ENCODE data around the gene PTOV1. TPM values are rescaled to one million over a fixed set of nuclear protein-coding genes. Genes with fewer than 3 reads are reported as not detected.

The PTOV1 gene
- total and polyA plus RNA-seq, 2 of the 4 experiments (the other 2 are of a cell fraction), result 34.4 to 107 TPM

- Histone ChIP-seq H3K9me3 (ENCODE audit: control insufficient read depth, insufficient read depth, low read length) (no peaks in the 10 kb centered on the region), H4K20me1 (ENCODE audit: insufficient read depth, low read length) (peaks cover 69% of the 10 kb centered on the region), H3K79me1 (ENCODE audit: low read depth in 1 of 2, low read length in 2 of 2) (peaks cover 25 to 83% of the 10 kb centered on the region in 2 experiments), H2AFZ (replicated peaks; ENCODE audit: low read length, poor library complexity) (no peak overlapping the region), H2AK5ac (ENCODE audit: low read depth, low read length) (no peak overlapping the region), H3K9ac (ENCODE audit: low read depth, low read length) (no peak overlapping the region), H3K14ac (replicated peaks; ENCODE audit: low read depth, low read length) (peak overlapping the region; percentile 74; the same call in 1 of the 2 replicates), H3K4ac (ENCODE audit: low read depth, low read length) (no peak overlapping the region), H3K23ac (ENCODE audit: low read depth, low read length) (peak overlapping the region; percentile 87), H4K91ac (ENCODE audit: insufficient read depth, low read depth, low read length) (no peak overlapping the region), H2BK5ac (ENCODE audit: low read depth, low read length, poor library complexity, severe bottlenecking) (no peak overlapping the region), H3K4me1 (ENCODE audit: control insufficient read depth, insufficient read depth, low read length) (peaks cover 16% of the 10 kb centered on the region), H3K36me3 (ENCODE audit: control insufficient read depth, insufficient read depth, low read length) (peaks cover 36% of the 10 kb centered on the region), H3K27ac (ENCODE audit: insufficient read depth, low read length) (no peak overlapping the region), H2BK20ac (ENCODE audit: low read depth, low read length) (no peak overlapping the region), H3K4me2 (ENCODE audit: low read depth, low read length) (peak overlapping the region; percentile 94), H3K9me1 (ENCODE audit: insufficient read depth, low read length) (peaks cover 13% of the 10 kb centered on the region), H3K18ac (ENCODE audit: low read depth, low read length) (no peak overlapping the region), H3K56ac (ENCODE audit: extremely low read depth, insufficient read depth, low read length) (no peak overlapping the region), H3K27me3 (ENCODE audit: control insufficient read depth, insufficient read depth, low read length) (no peaks in the 10 kb centered on the region), H4K8ac (ENCODE audit: low read depth in 2 of 2, low read length in 2 of 2) (no peak overlapping the region), H2BK15ac (ENCODE audit: low read depth, low read length) (no peak overlapping the region), H2AK9ac (replicated peaks; ENCODE audit: low read depth, low read length, poor library complexity) (peak overlapping the region; percentile 81), H3K4me3 (ENCODE audit: insufficient read depth, low read depth, low read length) (peak overlapping the region; percentile 60; the same call in 1 of the 2 replicates), H2BK120ac (ENCODE audit: low read depth, low read length) (no peak overlapping the region), H4K5ac (ENCODE audit: low read depth, low read length) (no peak overlapping the region)
- no peak for TF ChIP-seq BHLHE40 (IDR thresholded peaks at IDR 0.05; ENCODE audit: low read depth, low read length)
- TF ChIP-seq POLR2A (IDR thresholded peaks at IDR 0.05; ENCODE audit: low read depth, low read length), result no peak
- TF ChIP-seq, protein P1, sequence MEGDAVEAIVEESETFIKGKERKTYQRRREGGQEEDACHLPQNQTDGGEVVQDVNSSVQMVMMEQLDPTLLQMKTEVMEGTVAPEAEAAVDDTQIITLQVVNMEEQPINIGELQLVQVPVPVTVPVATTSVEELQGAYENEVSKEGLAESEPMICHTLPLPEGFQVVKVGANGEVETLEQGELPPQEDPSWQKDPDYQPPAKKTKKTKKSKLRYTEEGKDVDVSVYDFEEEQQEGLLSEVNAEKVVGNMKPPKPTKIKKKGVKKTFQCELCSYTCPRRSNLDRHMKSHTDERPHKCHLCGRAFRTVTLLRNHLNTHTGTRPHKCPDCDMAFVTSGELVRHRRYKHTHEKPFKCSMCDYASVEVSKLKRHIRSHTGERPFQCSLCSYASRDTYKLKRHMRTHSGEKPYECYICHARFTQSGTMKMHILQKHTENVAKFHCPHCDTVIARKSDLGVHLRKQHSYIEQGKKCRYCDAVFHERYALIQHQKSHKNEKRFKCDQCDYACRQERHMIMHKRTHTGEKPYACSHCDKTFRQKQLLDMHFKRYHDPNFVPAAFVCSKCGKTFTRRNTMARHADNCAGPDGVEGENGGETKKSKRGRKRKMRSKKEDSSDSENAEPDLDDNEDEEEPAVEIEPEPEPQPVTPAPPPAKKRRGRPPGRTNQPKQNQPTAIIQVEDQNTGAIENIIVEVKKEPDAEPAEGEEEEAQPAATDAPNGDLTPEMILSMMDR (conservative IDR thresholded peaks at IDR 0.05; ENCODE audit: low read depth, low read length), result no peak
- TF ChIP-seq CHD1 (IDR thresholded peaks at IDR 0.05; ENCODE audit: low read depth, low read length), result no peak
- TF ChIP-seq, protein P2, sequence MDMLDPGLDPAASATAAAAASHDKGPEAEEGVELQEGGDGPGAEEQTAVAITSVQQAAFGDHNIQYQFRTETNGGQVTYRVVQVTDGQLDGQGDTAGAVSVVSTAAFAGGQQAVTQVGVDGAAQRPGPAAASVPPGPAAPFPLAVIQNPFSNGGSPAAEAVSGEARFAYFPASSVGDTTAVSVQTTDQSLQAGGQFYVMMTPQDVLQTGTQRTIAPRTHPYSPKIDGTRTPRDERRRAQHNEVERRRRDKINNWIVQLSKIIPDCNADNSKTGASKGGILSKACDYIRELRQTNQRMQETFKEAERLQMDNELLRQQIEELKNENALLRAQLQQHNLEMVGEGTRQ (IDR thresholded peaks at IDR 0.05; ENCODE audit: low read depth, low read length), result no peak
- no peak for ATAC-seq (ENCODE audit: low read depth)
- POLR2A ChIA-PET (ENCODE audit: unreplicated experiment), result no interaction called here
- TSS peak; percentile 68 for BruUV-seq (replicated peaks)
- WGBS, 2 experiments (ENCODE audit: extremely low coverage in 2 of 2, insufficient read length in 1 of 2), result 40% methylated on average over 1 of the region's 14 CpGs; no CpG with 5 or more reads in 1 of the 2 experiments
- dilution Hi-C loops (cut with HindIII; ENCODE audit: low sequenced_read_pairs, unreplicated experiment) (no loop called here), in situ Hi-C loops (cut with MboI; ENCODE audit: low sequenced_read_pairs) (loop anchor here (10.0 kb wide), 1 partner anchor 168 kb away; the partner anchor contains the start of gene ADM5), intact Hi-C loops (cut with micrococcal nuclease) (no loop called here)
- CTCF ChIA-PET, result interaction anchor here (0.7 kb wide), 1 partner anchor 12 kb away, joined by 3 read pairs; no protein-coding TSS in a partner anchor
- DNase-seq, result peak; percentile 22
These were observed 1.7 kb downstream of the PTOV1 start for GRCh38 chr19:49852631-49853126.
